HG02623 (cell line): ENCODE measurements around the gene VAV3.

ENCODE experiments used
- ATAC-seq: cut with Tn5 transposase; IDR thresholded peaks from one replicate; pipeline ENCODE4 v1.9.1; 2021; ENCODE audit warnings: moderate library complexity; ENCODE audit not compliant: unreplicated experiment

The VAV3 gene

DNA sequence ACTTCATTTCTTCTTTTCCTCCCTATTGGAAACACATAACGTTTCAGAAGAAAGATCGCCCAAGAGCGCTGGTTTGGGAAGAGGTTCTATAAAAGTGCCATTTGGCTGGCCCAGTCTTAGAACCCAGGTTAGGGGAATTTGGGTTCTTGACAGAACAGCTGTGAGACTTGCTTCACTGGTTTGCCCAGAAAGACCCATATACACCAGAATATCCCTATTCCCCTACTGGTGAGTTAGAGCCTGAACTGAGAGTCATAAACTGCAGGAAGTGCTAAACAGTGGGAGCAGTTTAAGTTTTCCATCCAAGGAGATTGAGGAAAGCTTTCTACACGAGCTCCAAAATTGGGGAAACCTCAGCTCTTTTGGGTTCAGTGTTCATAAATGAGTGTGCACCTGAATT, 275.2 kb downstream of the VAV3 start:
- no peak for ATAC-seq

DNA sequence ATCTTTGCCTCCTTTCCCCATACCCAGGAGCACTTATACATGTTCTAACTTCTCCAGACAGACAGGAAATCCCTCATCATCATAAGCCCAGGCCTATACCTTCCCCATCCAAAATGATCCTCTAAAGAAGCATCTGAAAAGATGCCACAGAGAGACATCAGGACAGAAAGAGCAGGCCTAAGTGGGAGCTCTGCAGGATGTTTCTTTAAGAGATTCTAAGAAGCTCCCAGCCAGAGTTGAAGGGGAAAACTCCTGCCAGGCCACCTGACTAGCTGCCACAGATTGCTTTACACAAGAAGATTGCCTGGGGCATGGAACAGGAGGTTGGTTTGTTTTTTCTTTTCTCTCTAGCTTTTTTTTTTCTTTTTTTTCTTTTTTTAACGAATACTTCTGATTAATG, 275.8 kb downstream of the VAV3 start:
- ATAC-seq: no peak

DNA sequence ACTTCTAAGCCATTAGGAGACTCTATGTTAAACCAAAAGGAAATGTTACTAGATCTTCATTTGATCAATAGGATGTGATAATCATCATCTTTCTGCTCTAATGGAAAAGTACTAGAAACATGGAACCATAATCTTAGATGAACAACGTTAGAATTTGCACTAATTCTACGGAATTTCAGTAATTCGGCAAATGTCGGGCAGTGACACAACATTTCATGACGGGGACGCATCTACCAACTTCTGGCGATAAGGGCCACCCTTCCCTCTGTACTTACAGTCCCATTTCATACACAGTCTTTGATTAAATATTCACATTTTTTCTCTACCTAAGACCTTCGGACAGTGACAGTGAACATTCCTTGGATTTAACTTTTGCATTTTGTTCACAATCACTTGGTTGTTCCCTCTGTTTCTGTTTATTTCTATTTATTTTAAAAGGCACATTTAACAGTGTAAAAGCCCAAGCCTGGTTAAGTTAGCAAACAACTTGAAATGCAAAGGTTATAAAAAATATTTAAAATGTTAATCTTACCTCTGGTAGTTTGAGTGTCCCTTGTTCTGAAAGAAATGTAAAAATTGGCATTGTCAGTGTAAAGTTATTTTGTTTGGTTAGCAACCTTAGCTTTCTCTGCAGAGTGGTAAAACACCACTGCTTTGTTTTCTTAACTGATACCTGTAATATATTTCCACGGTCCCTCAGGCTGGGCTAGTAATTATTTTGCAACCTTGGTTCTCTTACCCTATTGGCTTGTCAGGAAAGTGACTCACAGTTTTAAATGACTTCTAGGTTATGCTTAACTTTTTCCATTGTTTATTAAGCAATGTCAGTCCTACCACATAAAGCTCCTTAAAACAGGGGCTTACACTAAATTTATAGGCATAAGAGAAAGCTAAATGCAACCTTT, 276.9 kb downstream of the VAV3 start:
- ATAC-seq: no peak

DNA sequence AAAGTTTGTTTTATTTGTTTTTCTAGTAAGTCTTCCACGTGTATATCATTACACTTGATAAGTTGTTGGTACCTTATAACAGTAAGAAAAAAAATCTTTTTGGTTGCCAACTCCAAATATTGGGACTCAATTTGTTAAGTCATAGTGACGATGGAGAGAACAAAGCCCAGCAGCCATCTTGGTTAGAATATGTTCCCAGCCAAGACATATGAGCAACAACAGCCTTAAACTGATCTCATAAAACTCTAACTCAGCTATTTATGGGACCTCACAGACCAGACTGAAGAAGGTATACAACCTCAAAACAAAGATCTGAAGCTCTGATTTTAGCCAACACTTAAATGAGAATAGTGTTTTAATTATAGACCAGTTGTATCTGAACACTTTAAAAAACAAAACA, 281.3 kb downstream of the VAV3 start:
- no peak for ATAC-seq

DNA sequence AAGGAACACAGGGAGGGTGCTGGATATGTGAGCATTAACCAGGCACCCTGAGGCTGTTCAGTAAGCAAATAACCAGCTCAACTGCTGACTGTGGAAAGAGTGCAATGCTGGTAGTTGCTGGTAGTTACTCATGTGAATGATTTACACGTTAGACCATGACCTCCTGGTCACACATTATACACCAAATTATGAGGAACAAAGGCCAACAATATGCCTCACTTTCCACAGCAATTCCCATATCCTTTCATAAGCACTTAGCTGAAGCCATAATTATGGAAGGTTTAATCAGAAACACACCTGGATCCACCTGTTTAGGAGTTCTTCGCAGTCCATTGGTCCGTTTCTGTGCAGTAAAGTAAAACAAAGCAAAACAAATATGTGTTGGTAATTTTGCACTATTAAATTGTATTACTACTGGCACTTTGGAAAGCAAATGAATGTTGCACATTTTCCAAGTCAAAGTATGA, 281.8 kb downstream of the VAV3 start:
- ATAC-seq: no peak

DNA sequence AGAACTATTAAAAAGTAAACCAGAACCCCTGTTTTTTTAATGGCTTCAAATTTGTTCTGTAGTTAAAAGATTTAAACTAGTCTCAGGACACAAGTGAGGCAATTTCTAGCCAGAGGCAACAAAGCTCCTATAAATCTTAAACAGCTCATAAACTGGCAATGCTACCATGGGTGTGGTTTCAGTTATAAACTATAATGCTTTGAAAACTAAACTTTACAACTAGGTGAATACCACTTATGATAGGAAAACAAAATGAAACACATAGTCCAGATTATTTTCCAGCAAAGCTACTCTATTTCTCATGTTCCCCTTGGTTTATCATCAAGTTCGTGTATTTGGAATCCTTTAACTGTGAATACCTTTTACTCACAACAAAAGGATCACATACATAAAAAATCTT, 282.5 kb downstream of the VAV3 start:
- no peak for ATAC-seq

DNA sequence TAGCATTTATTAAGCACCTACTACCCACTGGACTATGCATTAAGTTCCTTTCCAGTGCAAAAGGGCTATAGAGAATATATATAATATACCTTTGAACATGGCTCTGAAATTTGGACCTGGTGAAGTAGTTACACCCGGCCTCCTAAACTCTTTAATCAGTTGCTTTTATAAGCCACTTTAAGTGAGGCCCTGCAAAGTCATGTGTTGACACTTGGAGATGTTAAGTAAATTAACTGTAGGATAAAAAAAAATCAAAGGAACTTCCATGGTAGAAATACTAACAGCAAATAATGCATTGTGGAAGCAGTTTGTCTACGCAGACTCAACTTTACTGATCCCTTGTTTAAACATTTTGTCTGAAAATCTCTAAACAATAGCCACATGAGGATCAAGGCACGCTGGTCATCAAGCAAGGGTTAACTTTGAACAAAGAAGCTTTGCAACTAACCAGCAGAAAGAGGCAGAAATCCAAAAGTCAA, 283.9 kb downstream of the VAV3 start:
- ATAC-seq: no peak

DNA sequence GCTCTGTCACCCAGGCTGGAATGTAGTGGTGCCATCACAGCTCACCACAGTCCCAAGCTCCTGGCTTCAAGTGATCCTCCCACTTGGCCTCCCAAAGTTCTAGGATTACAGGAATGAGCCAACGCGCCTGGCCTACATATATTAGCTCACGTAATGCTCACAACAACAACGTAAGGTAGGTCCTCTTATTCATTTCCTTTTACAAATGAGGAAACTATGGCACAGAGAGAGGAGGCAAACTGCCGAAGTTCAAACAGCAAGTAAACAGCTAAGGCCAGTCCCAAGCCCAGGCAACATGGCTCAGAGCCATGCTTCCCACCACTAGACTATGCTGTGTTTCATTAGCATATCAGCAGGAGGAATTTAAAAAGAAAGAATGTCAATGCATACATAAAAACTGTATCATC, 284.4 kb downstream of the VAV3 start:
- ATAC-seq: no peak

DNA sequence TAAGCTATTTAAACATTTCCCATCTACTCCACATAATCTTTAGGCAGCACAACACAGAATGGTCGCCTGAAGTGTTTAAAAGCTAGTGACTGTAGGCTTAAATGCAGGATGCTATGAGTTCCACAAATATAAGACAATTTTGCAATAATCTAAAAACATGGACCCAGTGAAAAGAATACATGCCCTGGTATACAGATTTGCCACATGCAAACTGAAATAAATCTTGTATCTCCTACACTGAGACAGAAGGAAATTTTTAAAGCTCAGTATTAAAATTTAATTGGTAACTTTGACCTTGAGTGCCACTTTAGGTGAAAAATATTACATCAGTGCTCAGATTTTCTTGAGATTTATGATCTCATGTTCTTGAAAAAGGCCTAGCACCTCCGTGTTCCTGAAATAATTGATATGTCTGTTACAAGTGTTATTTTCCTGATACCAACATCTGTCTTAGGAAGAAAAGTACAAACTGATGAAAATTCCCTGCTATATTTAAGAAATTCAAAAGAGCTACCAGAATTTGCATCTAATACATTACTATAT, 285.5 kb downstream of the VAV3 start:
- no peak for ATAC-seq

DNA sequence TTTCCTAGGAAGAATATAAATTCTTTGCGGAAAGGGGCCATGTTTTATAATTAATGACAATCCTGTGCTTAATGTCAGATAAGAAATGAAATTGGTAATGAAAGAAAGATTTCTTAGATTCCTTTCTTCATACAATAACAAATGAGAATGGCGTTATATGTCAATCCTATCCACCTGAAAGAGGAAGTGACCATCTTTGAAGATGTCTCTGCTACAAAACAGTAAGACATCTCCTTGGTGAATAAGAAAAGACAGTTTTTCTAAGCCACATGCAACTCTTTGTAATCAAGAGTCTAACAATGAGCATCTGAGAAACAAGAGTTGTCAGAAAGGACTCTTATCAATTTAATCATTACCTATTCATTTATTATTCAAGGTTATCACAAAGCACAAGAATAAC, 286.0 kb downstream of the VAV3 start:
- no peak for ATAC-seq

DNA sequence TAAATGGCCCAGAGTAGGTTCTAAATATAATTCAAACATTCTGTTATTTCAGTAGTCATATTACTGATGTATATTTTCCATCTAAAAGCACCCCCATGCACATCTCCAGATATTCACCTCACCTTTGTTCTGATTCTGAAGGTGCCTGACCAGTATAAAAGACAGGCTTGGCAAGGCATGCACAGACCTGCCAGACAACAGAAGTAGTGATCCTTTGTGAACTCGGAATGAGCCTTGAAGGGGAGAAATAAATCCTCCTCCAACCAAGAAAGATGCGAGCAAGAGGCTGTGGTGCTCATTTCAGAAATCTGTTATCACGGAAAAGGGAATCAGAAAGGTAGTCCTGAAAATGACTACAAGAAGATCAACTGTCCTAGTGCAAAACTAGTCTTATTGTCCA, 287.3 kb downstream of the VAV3 start:
- no peak for ATAC-seq

DNA sequence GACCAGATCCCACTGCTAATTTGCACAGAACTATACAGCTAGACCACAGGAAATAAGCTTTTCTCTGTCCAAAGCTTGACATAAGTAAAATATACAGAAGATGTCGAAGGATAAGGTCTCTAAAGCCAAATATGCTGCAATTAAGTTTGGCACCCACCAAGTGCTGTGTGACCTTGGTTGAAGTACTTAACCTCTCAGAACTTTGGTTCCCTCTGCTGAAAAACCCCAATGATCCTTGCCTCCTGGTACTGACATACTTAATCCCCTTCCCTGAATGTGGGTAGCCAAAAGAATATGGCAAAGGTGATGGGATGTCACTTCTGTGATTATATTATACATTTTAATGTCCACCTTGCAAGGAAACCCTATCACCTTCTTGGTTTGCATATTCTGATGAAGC, 290.5 kb downstream of the VAV3 start:
- ATAC-seq: no peak

DNA sequence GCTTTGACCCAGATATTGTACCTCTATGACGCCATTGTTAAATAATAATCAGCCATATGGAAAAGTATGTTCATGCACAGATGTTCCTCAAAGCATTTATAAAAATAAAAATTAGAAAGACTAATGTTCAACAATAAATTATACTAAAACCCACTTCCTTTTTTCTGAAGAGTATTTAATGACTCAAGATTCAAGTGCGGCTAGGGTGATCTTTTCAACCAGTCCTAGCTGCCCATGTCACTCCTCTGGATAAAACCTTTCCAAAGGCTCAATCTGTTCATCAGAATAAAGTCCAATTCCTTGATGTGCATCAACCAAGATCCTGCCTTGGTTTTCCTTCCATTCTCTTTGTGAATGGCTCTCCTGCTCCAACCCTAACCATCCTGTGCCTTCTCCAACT, 292.0 kb downstream of the VAV3 start:
- ATAC-seq: no peak

DNA sequence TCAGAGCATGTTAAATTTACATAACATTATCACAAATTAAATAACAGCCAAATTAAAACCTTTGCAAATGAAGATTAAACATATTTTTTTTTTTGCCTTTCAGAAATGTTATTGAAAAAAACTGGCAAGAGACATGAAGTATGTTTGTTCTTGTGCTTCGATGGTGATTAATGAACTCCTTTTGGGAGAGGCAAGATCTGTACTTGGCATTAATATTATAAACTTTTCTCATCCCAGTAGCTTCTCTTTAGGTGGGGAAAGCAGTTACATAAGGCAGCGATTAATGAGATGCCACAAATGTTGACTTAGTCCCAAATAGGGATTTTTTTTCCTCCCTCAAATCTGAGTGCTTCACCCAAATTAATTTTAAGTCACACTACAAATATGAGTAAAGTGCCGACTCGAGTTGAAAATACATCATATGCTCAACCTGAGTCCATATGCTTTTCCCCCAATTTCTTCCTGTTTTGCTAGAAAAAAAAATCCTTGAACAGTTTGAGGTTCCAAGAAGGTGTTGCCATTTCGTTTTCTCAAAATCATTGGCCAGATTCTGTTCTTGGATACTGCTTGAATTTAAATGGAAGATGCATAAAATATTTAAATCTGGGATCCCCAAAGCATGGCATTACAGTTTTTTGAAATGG, 294.5 kb downstream of the VAV3 start:
- no peak for ATAC-seq

DNA sequence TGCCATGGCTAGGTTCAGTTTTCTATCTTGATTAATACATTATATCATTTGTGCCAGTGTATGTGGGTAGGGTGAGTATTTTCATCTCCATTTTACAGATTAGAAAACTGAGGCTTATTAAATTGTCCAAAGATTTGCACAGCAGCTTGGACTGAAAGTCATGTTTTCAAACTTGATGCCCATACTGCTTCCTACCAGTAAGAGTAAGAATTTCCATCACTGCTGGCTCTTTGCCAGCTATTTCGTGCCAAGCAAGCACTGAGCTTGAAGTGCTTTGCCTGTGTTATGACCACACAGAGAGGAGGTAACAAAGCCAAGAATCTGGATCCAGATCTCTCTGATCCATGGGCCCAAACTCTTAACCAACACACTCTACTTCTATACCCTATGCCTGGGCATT, 295.0 kb downstream of the VAV3 start:
- no peak for ATAC-seq

DNA sequence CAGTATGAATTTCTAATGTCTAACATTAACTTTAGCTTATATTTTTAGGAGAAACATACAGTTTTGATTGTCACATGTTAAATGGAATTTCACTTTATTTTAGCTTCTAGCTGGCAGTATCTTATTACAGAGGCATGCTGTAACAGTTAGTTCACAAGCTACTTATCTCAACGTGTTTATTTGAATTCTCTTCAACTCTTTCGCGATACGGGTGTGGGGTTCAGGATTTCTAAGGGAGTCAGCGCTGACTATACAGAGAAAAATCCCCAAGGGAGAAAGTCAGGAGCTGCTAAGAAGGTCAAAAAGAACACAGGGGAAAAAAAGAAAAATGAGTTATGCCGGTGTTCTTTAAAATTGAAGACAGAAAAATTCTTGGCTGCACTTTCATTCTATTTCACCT, 296.2 kb downstream of the VAV3 start:
- no peak for ATAC-seq

DNA sequence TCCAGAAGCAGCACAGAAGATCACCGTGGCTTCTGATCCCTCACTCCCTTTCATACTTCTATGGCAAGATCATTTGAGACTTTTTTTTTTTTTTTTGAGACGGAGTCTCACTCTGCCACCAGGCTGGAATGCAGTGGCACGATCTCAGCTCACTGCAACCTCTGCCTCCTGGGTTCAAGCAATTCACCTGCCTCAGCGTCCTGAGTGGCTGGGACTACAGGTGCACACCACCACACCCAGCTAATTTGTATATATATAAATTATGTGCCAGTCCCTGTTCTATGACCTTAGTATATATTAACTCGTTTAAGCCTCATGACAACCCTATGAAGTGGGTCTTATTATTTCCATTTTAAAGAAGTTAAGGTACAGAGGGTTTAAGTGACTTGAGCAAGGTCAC, 298.5 kb downstream of the VAV3 start:
- no peak for ATAC-seq

DNA sequence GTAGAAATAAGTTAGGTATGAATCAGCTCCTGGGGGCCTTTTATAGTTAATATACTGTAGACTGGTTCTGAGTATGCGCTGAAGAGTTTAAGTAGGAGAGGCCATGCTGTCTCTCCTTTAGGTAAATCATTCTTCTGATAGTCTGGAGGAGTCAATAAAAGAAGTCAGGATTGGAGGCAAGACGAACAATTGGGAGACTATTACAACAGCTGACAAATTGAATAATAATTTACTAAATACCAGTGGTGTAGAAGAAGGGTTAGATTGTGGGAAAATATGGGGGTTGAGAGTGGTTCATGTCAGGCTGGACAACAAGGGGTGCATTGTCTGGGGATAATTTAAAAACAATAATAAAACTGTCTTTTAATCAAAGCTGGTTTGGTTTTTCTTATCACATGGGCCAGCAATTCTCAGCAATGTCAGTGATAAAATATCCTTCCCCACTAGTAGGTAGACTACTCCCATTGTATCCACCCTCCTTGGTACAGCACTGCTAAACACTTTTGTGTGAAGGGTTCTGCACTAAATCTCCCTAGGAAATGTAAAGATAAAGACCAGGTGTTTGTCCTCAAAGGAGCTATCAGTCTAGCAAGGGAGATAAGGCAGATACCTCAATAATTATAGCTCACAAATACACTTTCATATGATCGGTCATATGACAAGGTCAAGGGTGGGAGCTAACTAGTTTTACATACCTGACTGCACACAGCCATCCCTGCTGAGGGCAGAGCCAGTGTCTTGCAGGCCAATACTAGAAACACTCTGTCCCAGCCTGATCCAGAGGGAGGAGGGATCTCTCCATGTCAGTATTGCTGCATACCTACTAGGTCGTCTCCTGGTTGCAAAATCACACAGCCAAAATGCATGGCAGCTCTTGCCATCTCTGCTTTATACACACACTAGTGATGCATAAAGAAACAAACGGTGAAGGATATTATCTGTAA, 299.7 kb downstream of the VAV3 start:
- no peak for ATAC-seq

DNA sequence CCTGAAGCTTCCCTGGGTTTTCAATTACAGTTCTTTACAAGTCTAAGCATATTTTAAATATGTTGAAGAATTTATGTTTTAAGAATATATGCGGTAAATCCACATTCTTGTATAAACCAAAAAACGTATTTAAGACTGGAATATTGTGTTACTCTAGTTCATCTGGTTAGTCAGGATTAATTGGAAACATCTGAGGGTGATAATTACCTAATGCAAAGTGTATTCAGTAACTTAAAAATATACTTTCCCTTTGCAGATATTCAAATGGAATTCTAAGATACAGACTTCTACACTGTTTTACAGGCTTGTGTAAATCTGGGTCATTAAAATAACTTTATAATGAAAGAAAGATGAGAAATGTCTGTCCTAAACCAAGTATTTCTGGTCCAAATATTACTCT, 302.0 kb downstream of the VAV3 start:
- ATAC-seq: no peak

DNA sequence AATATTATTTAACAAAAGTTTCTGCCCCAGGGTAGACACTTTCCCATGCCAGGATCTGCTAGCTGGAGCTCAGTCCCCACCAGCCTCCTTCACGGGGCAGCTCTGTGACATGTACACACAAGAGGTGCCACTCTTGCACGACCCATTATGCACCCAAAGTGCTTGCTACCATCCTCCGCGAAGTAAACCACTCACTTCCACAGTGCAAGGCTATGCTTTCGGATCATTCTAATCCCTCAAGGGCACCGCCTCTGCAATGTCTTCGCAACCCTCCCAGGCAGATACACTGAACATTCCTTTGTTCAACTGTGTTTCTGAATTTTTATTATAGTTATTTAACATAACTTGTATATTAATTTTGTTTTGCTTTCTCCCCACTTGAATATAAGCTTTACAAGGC, 303.8 kb downstream of the VAV3 start:
- no peak for ATAC-seq

DNA sequence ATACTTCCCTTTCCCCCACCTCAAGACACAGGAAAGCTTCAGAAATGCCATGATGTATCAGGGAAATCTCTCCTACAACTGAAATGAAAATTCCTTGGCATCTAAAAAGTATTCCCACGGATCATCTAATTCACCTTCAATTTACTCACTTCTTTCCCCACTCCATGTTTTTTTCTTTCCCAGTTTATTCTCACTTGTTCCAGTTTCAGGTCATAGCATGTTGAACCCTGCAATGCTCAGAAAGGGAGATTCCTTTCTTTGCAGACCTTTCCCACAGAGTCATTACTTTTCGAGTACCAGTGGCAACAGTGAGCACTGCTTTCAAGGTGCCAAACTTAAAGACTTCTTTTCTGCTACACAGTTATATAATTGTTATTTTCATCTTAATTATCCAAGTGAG, 305.0 kb downstream of the VAV3 start:
- ATAC-seq: no peak
